Erythroblast (primary cell): ENCODE data around the gene HENMT1.

Experiments
- GATA1 ChIP-seq: IDR thresholded peaks from 2 replicates; pipeline ENCODE4 v1.6.1; 2011; ENCODE audit warnings: low read depth, mild to moderate bottlenecking, control low read depth, low read length, moderate library complexity
- POLR2A ChIP-seq: IDR thresholded peaks from 2 replicates; pipeline ENCODE4 v1.6.1; 2011; ENCODE audit warnings: mild to moderate bottlenecking, low read length

- TF ChIP-seq POLR2A (no peak), GATA1 (no peak)
Observed at GRCh38 chr1:108701176-108701849, 40.4 kb upstream of the HENMT1 start.
